Omental fat pad (tissue), 4 donors: ENCODE data around the gene INPP5F. TPM values are rescaled to one million over a fixed set of nuclear protein-coding genes. Genes with fewer than 3 reads are reported as not detected.
"Not testable (repeated sequence)": the region's sequence is repeated elsewhere in the genome, so short reads cannot be mapped to it uniquely, and the experiment has no call there.

ENCODE experiments used
- ATAC-seq: fragments of 150-250 bp; one replicate; pipeline ENCODE4 v1.9.1; 2016; ENCODE audit warnings: mild to moderate bottlenecking, moderate library complexity; ENCODE audit not compliant: low FRiP score
- DNase-seq: peaks from one replicate; pipeline ENCODE4 v3.0.0-alpha.2; 2019; ENCODE audit warnings: low spot score
- total RNA-seq, 4 donors: library from RNA; depleted of rRNA; stranded (reverse); fragments of >200 nt; gene quantifications; one replicate each; pipeline ENCODE4 v1.1.0, GENCODE V29; 2016
- TF ChIP-seq, protein P1 (sequence below), 3 donors: fragments of 450-650 bp; IDR thresholded peaks; one replicate each; pipeline ENCODE4 v1.5.1; 2016 to 2017; ENCODE audit warnings: antibody characterized with exemption in 3 of 3, mild to moderate bottlenecking in 3 of 3, moderate library complexity in 2 of 3

Gene INPP5F
- total RNA-seq, 4 donors from 2014 or later, result 7.8 to 19.8 (median 12.3) TPM

DNA sequence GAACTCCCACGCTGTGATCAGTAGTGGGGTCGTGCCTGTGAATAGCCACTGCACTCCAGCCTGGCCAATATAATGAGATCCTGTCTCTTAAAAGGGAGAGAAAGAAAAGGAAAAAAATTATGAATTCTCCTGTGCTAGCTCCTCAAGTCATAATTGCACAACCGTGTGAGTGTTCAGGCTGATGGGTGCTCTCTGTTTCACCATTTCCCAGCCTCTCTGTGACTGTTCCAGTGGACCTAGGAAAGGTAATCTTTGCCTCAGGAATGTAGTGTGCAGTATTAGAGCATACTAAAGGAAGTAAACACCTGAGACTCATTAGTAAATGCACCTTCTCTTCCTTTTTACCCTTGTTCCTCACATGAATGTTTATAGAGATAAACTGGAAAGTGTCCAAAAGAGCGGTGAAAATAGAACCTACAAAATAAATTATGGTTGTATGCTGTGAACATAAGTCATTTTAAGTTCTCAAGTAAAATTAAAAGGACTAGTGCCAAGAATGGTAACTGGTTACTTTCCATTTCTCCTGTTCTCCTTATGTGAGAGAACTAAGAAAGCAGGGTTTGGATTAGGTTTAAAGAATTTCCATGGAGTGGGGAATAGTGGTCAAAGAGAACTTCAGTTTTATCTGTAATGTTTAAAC is 42.7 kb downstream of the INPP5F start:
- DNase-seq (no peak), ATAC-seq (peak; percentile 93)
- TF ChIP-seq, protein P1, sequence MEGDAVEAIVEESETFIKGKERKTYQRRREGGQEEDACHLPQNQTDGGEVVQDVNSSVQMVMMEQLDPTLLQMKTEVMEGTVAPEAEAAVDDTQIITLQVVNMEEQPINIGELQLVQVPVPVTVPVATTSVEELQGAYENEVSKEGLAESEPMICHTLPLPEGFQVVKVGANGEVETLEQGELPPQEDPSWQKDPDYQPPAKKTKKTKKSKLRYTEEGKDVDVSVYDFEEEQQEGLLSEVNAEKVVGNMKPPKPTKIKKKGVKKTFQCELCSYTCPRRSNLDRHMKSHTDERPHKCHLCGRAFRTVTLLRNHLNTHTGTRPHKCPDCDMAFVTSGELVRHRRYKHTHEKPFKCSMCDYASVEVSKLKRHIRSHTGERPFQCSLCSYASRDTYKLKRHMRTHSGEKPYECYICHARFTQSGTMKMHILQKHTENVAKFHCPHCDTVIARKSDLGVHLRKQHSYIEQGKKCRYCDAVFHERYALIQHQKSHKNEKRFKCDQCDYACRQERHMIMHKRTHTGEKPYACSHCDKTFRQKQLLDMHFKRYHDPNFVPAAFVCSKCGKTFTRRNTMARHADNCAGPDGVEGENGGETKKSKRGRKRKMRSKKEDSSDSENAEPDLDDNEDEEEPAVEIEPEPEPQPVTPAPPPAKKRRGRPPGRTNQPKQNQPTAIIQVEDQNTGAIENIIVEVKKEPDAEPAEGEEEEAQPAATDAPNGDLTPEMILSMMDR (IDR thresholded peaks at IDR 0.05), result no peak

DNA sequence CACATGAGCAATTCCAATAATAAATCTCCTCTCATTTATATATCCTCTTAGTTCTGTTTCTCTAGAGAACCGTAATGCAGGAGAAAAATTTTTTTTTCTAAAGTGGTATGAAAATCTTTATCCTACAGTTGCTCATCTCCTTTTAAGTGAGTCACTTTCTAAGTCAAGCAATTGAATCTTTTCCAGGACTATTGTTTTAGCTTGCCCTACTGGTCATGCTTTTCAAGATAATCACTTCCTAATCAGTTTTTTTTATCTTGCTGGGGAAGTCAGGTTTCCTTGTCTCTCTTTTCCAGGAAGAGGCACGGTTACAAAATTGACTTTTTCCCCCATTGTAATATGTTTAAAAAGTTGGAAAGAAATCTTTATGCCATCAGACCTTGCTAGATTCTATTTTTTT is 44.0 kb downstream of the INPP5F start:
- no peak for ATAC-seq
- DNase-seq, result no peak
- TF ChIP-seq, protein P1 (IDR thresholded peaks at IDR 0.05), result no peak

DNA sequence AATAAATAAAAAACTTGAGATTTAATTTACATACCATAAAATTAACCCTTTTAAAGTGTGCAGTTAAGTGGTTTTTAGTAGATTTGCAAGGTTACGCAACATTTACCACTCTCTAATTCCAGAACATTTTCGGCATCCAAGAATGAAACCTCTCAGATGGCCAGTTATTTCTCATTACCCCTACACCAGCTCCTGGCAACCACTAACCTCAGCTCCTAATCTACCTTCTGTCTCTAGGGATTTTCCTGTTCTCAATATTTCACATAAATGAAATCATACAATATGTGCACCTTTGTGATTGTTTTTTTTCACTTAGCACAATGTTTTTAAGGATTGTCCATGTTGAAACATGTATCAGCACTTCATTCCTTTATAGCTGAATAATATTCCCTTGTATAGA is 45.1 kb downstream of the INPP5F start:
- ATAC-seq (no peak), DNase-seq (no peak)
- TF ChIP-seq, protein P1 (IDR thresholded peaks at IDR 0.05), result no peak

DNA sequence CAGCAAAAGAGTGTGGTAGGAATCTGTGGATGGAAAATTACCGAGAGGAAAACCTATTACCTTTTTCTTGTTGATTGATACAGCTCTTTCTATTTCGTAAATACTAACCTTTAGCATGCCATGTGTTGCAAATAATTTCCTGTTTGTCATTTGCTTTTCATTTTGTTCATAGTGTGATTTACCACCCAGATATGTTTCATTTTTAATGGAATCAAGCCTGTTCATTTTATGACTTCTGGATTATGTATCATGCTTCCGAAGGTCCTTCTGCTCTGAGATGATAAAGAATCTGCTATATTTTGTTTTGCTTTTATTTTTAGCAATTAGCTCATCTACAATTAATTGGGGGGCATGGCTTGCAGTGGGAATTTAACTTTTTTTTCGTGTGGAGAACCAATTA is 46.5 kb downstream of the INPP5F start:
- TF ChIP-seq, protein P1 (IDR thresholded peaks at IDR 0.05), result no peak
- ATAC-seq (no peak), DNase-seq (no peak)

DNA sequence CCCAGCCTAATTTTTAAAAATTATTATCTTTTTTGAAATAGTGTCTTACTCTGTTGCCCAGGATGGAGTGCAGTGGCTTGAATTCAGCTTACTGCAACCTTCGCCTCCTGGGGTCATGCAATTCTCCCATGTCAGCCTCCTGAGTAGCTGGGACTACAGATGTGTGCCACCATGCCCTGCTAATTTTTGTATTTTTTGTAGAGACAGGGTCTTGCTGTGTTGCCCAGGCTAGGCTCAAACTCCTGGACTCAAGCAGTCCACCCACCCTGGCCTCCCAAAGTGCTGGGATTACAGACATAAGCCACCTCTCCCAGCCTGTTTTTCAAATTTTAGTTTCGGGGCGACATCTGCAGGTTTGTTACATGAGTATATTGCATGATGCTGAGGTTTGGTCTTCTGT is 47.2 kb downstream of the INPP5F start:
- DNase-seq, ATAC-seq: not testable (repeated sequence)

DNA sequence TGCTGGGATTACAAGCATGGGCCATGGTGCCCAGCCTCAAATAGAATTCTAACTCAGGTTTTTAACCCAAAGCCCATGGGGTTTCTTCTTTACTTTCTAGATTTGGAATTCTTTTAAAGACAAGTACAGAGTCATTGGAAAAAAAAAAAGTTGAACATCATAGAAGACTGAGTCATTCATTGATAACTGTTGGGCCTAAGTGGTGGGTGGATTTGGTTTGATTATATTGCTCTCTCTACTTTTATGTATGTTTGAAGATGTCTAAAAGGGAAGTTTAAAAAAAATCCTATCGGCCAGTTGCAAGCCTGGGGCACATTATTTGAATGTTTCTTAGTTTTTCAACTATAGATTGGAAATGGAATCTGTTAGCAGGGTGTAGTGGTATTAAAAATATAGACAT is 49.7 kb downstream of the INPP5F start:
- TF ChIP-seq, protein P1 (IDR thresholded peaks at IDR 0.05), result no peak

DNA sequence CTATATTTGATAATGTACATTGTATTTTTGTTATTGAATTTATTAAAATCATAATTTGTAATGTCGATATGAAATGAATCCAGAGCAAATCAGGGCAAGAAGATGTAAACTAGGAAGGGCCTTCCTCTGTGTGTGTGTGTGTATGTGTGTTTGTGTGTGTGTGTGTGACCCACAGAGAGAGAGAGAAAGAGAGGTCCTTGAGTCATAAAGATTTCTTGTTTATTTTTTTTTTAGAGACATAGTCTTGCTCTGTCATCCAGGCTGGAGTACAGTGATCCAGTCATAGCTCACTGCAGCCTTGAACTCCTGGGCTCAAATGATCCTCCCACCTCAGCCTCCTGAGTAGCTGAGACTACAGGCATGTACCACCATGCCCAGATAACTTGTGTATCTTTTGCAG is 50.7 kb downstream of the INPP5F start:
- TF ChIP-seq, protein P1 (IDR thresholded peaks at IDR 0.05), result no peak
- no peak for DNase-seq
- ATAC-seq, result no peak

More for the DNA sequence above, 49.7 kb downstream of the INPP5F start:
- ATAC-seq (no peak), DNase-seq (no peak)
